Measurements from ENCODE around the gene PLA2R1.

The PLA2R1 gene

DNA sequence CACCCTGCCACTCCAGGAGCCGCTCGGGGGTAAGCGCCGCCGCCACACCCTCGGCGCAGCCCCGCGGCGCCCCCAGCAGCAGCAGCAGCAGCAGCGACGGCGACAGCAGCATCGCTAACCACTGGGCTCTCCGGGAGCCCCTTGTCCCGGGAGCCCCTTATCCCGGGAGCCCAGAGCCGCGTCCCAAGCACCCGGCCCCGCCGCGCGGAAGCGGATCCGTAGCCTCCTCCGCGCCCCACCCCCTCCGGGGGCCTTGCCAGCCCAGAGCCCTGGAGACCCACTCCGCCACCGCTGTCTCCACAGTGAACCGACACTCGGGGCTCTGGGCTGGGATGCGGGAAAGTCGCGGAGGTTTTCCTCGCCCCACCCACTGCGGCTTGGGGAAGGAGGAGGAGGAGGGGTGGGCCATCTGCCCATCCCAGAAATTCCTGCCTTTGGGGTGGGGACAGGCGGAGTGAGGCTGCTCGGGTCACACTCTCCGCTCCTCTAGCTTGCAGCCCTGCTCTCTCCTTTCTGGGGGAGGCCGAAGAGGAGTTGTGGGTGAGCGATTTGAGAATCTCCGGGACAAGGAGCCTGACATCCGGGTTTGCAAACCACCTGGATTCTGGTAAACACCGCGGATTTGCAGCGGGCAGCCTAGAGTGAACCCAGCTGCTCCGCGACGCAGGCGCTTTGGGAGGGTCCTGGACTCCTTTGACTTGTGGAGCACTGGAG is at the start of gene PLA2R1:
Gene PLA2R1, minus strand, starts transcription at position 324 of the 714 bp plus-strand sequence. Its CDS starts 212 bp downstream, at position 112.
- DNase-seq (ENCODE audit: low spot score) = peak; percentile 43

DNA sequence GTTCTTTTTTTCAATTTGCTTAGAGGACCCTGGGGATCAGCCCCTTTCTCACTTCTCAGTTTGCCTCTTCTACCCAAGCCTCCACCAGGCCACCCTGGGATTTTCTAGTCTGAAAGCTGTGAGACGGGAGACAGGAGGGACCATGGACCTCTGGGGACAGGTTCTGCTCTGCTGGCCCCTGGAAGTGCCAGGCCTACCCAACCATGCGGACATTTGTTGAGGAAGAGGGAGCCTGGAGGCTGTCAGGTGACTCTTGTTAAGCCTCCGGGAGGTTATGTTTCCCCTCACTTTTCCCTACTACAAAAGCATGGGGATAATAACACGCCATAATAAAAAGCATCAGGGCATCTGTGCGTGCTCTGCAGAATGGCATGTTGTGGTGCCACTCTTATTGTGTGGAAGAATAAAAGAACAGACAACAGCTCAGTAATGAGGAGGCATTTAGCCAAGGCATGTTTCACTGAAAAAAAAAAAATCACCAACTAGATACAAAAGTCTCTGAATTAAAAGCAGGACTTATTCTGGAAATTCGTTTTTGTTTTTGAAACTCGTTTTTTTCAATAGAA is 48.3 kb upstream of the PLA2R1 start:
- no peak for DNase-seq (ENCODE audit: low spot score)

DNA sequence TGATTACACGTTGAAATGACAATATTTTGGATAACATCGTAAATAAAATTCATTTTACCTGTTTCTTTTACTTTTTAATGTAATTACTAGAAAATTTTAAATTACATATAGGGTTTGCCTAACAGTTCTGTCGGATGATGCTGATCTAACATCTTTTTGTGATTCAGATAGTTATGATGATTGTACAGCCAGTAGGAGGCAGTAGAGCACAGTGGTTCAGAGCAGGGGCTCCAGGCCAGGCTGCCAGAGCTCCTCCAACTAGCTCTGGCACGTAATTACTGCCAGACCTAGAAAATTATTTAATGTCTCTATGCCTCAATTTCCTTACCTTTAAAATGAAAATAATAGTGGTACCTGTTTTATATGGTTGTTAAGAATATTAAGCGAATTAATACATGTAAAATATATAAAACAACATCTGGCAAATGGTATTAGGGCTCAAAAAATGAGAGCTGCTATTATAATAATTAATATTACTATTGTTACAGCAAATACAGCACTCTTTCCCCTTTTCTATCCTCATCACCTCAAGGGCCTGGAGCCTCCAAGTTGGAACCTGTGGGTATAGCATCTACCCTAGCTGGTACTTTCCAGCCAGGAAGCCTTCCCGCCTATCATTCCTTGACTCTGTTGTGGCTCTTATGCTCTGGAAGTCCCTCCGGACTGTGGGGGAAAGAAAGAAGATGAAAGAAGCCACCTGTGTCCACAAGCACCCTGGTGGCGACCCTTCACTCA is 47.7 kb upstream of the PLA2R1 start:
- DNase-seq (ENCODE audit: low spot score) = peak; percentile 29

DNA sequence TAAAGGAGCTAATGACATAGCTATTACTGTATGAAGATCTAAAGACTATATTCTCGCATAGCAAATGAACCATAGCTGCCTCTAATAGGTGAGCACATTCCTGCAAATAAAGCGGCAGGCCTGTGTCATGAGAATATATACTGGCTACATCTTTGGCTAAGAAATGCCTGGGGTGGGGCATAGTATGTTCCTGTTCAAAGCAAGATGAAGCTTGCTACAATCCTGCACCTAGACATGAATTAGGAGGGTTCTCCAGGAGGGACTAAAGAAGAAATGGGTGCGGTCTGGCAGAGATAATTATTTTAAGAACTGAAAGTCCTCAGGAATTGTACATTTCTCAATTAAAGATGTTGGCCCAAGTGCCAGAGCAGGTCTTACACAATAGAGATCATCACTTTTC is 46.8 kb upstream of the PLA2R1 start:
- no peak for DNase-seq (ENCODE audit: low spot score)

DNA sequence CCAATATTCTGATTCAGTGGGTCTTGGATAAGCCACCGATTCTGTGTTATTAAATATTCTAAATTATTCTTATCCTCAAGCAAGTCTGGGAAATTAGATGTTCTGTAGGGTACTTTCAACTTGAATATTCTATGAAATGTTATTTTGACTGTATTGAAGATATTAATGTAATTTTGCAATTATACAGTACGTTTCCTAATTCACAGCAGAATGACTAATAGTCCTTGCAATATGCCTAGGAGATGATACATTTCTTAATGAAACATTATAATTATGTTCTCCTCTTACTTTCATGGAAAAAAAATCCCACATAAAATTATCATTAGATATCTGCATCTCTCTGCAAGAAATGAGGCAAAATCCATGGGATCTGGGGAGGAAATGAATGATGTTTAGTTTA is 46.2 kb upstream of the PLA2R1 start:
- DNase-seq (ENCODE audit: low spot score) = no peak

DNA sequence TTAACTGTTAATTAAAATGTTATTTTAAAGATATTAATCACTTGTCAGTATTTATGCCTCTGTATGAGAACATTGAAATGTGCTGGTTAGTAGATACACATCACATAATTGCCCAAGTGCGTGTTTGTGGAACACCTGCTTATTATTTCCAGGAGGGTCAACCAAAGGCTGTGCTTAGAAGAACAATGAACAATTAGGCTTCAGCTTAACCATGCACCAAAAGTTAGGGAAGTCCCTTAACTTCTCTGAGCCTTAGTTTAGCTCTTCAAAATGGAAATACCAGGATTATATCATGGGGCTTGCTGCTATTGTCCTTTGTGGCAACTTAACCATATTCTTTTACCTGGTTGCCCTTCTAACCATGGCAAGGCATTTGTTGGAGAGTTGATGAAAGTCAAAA is 43.0 kb upstream of the PLA2R1 start:
- no peak for DNase-seq (ENCODE audit: low spot score)

DNA sequence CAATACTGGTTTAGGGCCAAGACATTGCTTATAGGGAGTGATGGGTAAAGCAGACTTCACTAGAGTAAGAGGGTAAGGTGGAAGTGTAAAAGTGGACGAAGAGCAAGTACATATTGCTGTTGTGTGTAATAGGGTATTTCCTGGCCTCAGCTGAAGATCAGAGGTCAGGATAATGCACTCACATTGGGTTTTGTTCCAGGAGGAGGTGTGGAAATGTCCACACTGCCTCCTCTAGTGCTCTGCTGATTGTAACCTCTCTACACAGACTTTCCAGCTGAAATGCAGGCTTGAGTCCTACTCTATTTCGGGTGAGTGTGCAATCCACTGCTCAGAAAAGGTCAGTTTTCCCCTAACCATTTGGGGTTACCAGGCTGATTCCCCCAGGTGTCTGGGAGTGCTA is 41.7 kb upstream of the PLA2R1 start:
- DNase-seq (ENCODE audit: low spot score) = no peak

DNA sequence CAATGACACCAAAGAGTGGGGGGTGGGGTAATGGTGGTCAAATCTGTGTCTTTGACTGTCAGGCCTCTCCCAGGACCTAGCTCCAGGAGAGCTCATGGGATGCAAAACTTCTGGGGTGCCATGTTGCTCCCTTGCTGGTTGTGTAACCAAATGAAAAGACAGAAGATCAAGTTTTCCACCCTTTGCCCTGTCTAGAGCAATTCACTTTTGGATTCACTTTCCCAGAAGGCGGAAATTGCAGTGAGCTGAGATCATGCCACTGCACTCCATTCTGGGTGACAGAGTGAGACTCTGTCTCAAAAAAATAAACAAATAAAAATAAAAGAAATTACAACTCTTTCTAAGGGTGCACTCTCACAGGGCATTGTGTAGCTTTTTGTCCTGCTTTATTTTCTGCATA is 34.9 kb upstream of the PLA2R1 start:
- DNase-seq (ENCODE audit: low spot score) = no peak

DNA sequence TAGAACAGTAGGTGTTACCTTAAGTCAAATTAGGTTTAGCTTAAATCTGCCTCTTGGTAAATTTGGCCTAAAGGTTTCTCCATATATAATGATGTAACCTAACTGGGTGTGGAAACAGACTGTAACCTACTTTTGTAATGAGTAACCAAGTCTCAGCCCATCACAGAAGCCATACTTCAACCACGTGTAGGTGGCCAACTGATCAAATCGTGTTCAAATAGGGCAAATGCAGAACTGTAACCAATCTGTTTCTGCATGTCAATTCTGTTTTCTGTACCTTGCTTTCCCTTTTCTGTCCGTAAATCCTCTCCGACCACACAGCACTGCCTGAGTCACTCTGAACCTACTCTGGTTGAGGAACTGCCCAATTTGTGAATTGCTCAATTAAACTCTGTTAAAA is 34.0 kb upstream of the PLA2R1 start:
- no peak for DNase-seq (ENCODE audit: low spot score)

DNA sequence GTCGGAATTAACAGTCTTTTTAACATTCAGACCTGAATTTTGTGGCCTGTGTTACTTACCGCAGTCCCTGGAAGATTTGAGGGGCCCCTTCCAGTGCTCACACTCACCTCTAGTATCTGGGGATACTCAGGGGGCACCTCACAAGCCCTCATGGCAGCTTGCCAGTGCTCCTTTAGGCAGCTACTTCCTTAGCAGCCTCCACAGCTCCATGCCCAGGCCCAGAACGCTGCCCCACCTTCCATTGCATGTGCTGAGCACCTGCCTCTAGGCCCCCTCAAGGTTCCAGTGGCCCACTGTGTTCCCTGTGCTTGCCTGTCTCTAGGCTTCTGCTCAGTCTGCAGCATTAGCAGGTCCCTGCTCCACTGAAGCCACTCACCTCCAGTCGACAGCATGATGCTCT is 30.0 kb upstream of the PLA2R1 start:
- DNase-seq (ENCODE audit: low spot score) = no peak

DNA sequence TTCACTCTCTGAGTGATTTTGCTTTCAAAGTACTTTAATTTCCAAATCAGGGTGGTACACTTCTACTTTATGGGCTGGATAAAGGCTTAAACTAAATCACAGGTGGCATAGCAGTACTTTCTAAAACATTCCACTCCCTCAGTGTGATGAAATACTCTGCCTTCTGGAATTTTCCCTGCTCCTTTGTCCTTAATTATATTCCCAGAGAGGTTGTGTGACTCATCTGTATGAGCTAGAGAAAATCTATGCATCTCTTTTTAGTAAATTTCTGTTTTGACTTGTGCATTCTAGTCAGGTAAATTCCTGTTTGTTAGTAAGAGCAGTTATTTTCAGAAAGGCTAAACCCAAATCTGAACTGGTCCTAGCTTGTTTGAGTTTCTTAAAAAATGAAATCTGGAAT is 29.0 kb upstream of the PLA2R1 start:
- no peak for DNase-seq (ENCODE audit: low spot score)

DNA sequence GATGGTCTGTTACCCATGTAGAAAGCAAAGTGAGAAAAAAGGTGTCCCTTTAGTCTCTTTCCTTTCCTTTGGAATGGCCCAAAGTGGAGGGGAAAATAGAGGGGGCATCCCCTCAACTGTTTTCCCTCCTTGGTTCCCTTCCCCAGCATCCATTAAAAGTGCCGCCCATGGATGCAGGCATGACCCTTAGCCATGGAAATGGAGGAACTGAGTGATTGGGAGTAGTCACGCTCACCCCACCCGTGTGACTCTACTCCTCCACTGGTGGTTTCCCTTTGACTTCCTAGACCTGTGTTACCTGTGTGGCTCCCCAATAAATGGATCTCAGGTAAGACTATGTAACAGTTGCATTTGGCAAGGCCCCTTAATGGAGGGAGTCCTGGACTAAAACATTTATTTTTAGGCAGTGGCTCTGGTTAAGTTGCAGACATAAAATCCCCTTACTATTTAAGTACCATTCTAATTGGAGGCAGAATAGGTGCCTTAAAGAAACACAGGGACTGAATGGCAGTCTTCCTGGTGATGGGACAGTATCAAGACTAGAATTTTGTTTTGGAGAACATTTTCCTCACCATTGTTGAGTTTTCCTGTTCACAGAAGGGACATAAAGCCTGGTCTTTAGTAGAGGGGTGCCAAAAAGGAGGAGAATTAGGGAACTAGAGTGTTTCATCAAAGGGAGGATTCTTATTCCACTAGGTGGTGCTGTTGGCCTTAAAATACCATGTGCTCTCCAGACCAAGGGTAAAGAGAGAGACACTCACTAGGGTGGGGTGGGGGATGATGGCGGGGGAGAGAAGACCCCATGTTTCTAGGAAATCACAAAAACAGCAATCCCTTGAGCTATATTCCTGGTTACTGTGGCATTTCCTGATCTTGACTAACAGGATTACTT is 25.7 kb upstream of the PLA2R1 start:
- no peak for DNase-seq (ENCODE audit: low spot score)

DNA sequence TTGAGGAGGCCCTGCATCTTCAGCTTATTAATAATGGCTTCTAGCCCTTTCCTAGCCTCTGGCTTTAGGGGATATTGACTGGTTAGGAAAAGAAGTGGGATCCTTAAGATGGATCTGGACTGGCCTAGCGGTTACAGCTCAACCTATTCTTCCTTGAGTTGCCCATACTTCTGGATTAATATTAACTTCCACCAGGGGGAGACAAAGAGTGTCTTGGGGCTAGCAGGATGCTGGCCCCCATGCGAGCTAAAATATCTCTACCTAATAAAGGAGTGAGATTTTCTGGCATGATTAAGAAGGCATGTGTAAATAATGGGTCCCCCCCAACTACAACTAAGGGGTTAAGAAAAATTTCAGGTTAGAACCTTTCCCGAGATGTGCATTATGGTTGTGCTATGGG is 23.2 kb upstream of the PLA2R1 start:
- no peak for DNase-seq (ENCODE audit: low spot score)

DNA sequence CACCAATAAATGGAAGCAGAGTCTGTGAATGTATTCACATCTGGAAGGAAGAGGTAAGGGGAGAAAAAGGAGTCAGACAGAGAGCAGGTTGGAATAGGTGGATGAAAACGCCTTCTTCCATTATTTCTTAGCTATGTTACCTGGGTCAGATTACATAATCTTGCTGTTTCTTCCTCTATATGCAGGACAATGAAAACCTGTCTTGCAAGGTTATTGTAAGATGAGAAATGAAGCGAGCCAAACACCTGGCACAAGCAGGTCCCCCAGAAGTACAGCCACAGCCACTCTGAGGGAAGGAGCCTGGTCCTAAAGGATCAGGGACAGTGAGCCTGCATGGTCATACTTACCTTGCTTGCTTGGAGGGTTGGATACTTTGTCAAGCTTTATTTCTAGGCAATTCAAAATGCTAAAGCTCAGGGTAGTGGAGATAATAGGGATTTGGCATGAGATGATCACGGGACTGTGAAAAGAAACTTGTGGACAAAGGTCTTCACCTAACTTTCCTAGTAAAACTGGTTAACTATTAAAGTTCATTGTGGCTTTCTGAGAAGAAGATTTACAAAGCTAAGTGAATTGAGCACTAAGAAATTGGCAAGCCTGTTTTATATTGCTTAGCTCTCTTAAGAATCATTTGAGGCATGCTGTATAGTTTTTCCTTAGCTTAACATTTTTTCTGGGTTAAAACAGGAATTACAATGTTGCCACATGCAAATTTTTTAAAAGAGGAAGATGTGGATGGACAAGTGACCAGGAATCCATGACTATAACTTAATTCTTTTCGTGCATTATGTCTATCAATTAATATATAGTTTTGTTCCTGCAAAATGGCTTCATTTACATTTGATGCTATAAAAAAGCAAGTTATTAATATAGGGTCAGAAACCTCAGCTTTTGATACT is 15.7 kb upstream of the PLA2R1 start:
- DNase-seq (ENCODE audit: low spot score) = no peak

DNA sequence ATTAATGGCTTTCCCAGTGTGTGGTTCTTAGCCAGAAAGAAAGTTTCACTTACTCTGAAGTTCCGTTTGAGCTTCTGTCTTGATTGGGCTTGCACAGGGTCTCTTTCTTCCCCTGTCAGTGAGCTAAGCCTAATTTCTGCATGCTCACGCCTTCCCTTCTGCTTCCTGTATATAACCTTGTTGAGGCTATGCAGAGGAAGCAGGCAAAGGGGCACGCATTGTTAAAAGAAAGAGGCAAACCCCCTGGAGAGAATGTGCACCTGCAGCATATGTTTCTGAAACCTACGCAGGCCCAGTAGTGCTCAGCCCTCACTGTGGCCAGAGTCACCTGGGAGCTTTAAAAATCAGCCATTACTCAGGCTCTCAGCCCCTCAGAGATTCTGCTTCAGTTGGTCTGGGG is 14.5 kb upstream of the PLA2R1 start:
- DNase-seq (ENCODE audit: low spot score) = no peak

DNA sequence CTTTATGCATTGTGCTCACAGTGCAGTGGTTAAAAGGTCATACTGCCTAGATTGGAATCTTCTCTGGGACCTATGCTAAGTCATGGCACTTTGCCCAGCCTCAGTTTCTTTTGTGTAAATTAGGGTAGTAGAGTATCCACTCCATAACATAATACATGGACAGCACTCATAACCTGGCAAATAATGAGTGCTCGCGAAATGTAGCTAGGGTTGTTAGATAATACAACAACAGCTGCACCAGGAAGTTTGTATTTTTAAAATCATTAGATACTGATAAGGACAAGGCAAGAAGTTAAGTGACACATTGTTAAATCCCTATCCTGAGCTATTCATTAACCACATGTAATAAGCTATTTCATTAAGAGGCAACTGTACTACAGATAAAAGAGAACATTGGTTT is 13.8 kb upstream of the PLA2R1 start:
- DNase-seq (ENCODE audit: low spot score) = no peak

DNA sequence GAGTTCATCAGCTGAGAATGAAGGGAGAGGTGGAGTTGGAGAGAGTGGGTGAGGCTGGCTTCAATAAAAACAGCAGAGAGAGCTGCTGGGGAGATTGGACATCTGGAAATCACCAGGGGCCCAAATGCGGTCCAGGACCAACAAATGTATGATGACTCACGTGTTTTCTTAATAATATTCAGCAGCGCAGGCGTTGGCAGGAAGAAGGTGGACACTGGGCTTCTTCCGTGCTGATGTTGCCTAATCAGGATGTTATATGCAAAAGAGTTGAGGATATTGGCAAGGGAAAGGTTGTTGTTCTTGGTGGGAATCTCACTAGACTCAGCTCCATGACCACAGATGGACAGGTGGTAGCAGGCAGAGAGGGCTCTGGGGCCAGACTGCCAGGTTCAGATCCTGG is 12.8 kb upstream of the PLA2R1 start:
- DNase-seq (ENCODE audit: low spot score) = no peak

DNA sequence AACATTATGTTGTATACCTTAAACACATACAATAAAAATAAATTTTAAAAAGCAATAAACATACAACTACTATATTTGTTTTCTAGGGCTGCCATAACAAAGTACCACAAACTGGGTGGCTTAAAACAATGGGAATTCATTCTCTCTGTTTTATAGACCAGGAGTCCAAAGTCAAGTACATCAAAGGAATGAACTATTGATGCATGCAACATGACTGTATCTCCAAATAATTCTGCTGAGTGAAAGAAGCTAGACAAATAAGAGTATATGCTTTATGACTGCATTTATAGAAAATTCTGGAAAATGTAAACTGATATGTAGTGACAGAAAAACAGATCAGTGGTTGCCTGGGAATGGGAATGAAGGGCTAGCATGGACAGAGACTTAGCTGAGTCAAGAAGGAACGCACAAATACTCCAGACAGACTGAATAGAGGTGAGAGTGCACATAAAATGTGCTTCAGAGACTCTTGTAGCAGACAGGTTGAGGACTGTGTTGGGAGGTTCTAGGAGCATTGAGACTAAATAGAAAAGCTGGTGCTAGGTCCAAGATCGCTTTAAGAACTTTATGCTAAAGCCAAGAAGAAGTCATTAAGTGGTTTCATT is 11.0 kb upstream of the PLA2R1 start:
- no peak for DNase-seq (ENCODE audit: low spot score)

DNA sequence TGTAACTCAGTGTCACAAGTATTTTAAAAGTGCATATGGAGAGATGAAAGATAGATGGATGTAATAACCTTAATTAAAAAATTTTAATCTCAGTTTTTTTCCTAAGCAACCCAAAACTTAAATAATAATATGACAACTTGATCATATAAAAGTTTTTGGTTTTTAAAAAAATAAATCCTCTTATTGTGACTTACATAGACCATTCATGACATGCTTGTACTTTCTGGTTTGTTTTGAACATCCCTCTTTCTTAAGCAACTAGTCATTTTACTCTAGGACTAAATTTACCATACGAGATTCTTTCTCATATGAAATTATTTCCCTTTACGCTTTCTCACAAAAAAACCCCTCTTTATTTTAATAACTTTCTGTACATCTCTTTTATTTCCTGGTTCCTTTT is 6.5 kb upstream of the PLA2R1 start:
- no peak for DNase-seq (ENCODE audit: low spot score)

DNA sequence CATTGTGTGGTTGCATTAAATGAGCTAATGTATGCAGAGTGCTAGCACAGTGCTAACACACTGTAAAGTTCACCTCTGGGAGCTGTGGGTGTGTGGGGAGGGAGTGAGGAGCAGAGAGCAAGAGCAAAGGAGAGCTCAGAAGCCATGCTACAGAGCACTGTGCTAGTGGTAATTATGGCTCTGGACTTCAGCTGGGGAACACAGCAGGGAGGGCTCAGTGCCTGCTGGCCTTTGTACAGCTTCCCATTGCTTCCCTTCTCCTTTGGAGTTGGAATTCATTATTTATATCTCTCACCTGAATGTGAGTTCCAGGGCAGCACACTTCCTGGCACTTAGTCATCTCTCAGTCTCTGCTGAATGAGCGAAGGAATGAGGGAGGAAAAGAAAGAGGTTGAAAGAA is 2.5 kb upstream of the PLA2R1 start:
- no peak for DNase-seq (ENCODE audit: low spot score)

All from HuH-7.5 (cell line).